NCI-H82 (cell line): Measurements from ENCODE around the gene EZR.

Experiments
- DNase-seq: peaks from one replicate; lab custom pipeline; 2025; lab: John Stamatoyannopoulos, UW

Gene EZR

DNA sequence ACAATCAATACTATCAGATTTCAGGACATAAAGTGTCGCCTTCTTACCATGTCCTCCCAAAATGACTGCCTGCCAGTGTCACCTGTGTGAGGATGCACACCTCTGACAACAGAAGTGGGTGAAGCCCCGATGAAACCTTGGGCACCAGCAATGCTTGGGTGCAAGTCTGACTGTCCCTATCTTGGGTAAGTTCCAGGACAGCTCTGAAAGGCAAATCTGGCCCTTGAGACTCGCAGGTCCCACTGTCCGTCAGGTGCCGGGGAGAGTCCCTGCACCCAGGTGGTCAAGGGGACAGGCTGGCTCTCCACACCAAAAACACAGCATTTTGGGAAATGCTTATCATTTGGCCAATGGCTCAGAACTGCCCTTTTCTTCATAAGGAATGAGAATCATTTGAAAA lies 43.3 kb downstream of the EZR start:
- no peak for DNase-seq

DNA sequence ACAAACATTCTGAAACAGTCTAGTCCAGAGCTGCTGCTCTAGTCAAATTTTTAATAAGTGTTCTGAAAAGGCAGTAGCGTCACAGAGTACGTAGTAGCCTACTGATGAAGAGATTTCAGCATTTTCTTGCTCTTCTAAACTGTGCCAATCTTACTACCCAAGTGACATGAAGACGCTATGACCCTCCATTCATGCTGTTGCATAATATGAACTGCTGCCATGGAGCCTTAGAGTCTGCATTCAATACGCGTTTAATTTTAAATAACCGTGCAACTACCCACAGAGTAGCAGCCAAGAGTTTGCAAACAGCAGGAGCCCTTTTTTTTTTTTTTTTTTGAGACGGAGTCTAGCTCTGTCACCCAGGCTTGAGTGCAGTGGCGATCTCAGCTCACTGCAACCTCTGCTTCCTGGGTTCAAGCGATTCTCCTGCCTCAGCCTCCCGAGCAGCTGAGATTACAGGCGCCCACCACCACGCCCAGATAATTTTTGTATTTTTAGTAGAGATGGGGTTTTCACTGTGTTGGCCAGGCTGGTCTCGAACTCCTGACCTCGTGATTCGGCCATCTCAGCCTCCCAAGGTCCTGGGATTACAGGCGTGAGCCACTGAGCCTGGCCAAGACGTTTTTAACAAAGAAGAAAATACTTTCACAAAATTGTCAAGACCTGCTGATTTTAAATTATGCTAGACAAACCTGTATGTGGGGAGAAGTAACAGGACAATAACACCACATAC lies 44.3 kb downstream of the EZR start:
- DNase-seq = no peak

DNA sequence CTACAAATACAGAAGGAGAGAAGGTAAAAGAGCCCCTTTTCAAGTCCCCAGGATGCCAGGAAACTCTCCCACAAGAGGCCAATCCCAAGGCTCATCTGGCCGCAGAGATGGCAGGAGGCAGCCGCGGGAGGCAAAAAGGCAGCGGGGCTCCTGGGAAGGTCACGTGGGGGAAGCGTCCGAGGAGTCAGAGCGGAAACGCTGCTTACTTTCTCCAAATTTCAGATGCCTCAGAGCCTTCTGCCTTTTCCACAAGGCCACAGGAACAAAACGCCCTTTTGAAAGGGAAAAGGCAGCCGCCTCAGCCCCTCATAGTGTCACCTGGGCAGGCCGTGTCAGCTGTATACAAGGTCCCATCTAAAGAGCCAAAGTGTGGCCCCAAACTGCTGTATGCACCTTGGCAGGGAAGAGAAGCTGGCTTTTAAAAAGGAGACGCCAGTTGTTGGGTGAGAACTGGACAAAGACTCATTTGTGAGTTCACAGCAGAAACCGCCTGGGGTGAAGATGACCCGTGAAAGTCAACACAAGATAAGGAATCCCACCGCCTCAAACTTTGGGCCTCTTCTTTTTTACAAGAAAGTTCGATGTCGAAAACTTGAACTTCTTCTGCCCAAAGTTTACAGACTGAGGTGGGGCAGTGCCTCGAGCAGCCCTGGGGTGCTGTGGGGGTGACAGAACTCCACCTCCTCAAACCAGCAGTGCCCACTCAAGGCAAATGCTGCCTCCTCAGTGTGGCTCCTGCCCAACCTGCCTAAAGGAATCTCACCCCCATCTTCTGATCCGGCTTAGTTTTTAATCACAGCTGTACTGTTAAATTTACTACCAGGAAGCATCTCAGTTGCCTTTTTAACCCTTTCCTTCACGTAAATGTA lies 45.4 kb downstream of the EZR start:
- DNase-seq = peak; percentile 40

DNA sequence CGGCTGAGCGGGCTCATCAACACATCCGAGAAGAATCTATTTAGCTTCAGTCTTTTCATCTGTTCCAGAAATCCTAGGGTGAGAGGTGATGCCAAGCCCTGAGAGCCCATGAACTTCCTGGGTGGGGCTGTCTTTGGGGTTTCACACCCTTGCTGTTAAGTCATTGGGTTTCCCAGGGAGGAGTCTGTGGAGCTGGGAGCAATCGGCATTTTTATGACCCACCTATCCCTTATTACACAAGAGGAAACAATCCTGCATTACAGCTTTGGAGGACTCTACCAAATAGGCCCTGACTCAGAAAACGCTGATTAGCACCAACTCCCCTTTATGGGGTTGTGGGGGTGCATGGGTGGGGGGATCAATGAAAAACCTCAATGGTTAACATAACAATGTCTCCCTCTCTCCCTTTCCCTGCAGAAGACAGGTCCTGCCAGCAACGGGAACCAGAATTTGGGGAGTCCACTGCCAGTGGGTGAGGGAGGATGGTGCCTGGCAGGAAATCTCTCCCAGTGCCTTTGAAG lies 46.3 kb downstream of the EZR start:
- DNase-seq = no peak

DNA sequence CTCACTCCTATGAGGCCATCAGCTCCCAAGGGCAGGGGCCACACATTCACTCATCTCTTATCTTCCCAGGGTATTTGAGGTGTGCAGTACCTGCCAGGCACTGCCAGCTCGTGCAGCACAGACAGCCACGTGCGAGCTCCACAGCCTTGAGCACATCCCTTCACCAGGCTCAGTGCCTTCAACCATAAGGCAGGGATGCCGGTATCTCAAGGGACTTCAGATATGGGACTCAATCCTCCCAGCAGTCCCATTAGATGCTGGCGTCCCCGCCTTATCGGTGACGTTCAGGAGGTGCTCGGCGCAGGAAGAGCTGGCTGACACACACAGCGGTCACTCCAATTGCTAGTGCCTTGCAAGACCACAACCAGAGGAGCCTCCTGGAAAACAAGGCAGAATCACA lies 47.0 kb downstream of the EZR start:
- no peak for DNase-seq

DNA sequence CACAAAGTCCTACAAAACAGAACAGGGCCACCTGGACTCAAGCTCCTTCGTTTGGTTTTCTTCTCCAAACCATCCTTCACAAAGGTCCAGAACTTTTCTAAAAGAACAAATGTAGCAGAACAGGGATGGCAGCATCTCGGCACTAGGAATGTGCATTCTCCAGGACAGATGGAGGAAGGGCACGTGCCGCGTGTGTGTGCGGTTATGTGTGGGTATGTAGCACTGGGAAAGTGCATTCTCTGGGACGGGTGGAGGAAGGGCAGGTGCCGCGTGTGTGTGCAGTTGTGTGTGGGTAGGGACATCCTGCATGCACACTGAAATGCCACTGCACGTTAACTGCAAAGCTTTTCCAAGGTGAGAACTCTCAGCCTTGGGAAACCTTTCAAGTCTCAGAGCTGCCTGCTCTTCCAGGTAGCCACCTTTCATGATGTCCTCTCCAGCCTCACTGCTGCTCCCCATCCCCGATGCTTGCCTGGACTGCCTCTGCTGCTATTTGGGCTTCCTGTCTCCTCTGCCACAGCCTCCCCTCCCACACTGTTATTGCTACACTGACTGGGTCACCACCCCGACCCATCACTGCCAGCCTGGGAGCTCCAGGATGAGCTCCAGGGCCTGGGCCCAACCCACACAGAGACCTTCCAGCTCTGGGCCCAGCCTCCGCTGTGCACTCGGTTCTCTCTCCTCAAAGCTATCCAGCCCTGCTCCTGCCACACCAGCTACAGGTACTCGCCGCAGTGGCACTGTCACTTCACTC lies 47.6 kb downstream of the EZR start:
- no peak for DNase-seq

DNA sequence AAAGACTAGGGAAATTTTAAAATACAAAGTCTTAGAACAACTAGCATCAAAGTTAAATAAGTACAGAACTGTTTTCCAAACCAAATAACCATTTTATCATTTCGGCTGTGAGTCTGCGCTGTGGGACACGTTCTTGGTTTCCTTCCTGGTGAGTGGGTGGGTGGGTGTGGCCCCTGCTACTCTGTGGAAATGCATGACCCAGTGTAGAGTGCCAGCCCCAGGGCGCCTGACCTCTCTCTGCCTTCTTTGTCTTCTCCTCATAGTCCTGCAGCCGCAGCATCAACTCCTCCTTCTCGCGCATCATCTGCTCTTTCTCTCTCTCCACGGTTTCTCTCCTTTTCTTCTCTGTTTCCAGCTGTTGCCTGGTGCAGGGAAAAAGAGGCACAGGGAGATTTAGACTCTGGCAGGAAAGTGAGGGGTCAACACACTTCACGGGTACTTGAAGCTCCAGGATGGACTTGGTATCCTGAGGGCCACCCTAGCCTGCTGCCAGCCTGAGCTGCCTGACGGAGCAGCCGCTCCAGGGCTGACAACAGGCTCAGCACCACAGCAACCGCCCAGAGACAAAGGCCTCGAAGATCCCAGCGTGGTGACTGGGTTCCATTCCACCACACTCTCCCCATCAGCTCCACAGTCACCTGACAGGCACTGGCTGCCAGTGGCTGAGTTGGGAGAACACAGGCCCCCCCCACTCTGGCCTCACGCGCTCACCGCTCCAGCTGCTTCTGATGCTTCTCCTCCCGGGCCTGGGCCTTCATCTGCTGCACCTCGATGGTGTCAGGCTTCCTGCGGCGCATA lies 48.4 kb downstream of the EZR start:
- no peak for DNase-seq

DNA sequence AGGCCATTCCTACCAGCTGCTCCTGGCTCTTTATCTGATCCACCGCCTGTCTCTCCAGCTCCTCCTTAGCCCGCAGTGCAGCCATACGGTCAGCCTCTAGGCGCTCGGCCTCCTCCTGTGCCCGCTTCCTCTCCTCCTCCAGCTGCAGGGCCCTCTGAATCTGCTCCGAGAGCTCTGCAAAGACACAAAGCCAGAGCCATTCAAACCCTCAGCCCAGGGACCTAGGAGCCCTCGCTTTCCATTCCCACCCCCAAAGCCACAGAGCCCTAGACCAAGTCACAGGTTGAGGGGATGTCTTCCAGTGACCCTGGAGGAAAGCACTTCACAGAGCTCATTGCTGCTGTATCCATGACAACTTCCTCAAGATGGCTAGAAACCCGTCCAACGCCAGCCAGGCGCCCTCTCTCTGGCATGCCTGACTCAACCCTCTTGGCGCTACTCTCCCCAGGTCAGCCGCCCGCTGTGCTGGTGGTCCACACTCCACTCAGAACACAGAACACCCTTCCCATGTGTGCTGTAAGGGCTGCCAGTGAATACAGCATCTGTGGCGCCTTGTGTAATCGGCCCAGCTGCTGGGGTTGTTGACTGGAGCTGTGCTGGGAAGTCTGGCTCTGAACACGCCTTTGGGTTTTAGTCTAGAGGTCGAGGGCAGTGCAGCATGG lies 49.3 kb downstream of the EZR start:
- DNase-seq = no peak

DNA sequence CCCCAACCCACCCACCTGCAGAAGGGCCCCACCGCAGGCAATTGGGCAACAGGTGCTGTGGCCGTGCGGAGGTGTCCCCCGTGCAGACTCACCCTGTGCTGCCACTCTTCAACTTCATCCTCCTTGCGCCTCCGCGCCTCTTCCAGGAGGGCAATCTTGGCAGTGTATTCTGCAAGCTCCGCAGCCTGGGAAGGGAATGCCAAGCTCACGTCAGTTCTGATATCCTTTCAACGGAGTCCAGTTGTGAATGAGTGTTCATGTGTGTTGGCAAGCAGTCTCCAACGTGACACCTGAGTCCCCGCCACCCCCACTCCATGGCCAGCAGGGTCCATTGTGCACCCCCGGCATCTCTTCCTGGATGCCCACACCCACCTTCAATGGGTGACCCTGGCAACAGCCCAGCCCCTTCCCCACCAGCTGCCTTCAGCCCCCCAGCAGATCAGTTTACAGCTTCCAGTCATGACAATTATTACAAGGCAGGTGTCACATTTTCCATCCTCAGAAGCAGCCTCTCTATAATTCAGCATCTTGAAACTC lies 49.9 kb downstream of the EZR start:
- DNase-seq = no peak

DNA sequence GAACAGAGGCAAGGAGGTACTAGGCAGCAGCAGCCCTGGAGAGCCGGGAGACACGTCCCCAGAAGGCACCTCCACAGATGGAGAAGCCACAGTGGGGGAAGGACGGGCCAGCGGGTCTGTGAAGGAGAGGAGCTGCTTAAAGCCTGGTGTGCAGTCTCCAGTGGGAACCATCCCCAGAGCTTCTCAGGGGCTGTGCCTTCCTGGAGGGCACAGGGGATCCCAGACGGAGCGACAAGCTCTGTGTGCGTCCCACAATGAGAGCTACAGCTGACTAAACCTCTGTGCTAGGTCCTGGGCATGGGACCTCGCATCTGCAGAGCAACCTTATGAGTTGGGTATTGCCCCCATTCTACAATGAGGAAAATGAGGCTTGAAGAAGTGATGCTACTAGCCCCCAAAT lies 50.7 kb downstream of the EZR start:
- DNase-seq = no peak

DNA sequence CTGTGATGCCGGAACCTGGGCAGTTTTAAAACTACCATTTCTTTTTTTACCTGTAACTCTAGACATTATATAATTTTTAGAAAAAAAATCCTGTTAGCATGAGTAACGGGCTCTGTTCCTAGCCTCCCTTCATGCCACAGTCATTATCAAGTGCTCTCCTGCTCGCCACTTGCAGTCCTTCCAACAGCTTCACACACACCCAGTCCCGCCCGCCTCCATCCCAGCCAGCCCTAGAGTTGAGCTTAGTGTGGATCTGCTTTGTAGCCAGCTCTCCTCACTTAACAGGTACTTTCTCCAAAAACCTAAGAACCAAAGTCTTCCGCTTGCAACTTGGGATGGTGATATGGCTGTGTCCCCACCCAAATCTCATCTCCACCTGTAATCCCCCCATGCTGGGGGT lies 51.5 kb downstream of the EZR start:
- no peak for DNase-seq

DNA sequence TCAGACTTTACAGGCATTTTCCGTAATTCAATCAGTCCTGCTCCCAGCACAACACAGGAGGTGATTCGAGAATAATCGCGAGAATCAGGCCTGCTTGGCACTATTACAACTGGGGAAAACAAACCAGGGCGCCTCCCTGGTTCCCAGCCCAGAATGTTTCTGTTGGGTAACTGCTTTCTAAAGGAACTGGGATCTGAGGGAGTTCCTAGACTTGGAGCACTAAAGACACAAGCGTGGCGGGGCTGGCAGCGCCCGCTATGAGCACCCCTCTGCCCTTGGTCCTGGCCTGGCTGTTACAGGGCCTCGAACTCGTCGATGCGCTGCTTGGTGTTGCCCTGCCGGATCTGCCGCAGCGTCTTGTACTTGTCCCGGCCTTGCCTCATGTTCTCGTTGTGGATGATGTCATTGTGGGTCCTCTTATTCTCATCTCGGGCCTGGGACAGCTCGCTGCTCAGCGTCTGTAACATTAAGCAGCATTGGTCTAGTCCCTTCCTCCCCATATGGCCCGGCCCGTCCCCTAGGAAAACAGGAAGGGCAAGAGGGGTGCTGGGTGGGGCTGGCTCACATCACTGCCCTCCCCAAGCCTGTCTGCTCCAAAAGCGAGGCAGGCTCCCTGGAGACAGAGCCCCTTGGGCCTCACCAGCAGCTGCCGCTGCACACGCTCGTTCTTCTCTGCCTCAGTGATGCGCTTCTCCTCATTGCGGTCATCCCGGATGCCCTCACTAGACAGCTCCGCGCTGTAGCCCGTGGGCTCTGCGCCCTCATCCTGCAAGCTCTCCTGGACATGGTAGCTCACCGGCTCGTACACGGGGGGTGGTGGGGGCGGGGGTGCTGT lies 52.3 kb downstream of the EZR start:
- DNase-seq = no peak

DNA sequence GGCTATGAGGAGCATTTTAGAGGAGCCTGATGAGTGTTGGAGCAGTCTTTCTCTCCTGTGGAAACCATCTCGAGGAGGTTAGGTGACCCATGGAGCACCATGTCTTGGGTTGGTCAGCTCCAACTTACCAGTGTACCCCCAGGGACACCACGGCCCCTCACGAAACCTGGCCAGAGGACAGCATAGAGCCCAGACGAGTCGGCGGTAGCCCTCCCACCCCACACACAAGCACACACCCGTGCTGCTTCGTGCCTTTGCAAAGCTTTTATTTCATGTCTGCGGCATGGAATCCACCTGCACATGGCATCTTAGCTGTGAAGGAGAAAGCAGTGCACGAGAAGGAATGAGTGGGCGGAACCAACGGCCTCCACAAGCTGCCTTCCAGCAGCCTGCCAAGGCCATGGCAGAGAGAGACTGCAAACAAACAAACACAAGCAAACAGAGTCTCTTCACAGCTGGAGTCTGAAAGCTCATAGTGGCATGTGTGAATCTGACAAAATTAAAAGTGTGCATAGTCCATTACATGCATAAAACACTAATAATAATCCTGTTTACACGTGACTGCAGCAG lies 53.6 kb downstream of the EZR start:
- no peak for DNase-seq

DNA sequence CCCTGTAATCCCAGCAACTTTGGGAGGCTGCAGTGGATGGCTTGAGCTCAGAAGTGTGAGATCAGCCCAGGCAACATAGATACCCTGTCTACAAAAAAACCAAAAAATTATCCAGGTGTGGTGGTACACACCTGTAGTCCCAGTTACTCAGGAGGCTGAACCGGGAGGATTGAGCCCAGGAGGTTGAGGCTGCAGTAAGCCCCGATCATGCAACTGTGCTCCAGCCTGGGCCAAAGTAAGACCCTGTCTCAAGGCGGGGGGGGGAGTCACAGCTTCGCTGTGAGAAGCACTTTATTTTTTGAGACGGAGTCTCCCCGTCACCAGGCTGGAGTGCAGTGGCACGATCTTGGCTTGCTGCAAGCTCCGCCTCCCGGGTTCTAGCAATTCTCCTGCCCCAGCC lies 54.2 kb downstream of the EZR start:
- DNase-seq = no peak

DNA sequence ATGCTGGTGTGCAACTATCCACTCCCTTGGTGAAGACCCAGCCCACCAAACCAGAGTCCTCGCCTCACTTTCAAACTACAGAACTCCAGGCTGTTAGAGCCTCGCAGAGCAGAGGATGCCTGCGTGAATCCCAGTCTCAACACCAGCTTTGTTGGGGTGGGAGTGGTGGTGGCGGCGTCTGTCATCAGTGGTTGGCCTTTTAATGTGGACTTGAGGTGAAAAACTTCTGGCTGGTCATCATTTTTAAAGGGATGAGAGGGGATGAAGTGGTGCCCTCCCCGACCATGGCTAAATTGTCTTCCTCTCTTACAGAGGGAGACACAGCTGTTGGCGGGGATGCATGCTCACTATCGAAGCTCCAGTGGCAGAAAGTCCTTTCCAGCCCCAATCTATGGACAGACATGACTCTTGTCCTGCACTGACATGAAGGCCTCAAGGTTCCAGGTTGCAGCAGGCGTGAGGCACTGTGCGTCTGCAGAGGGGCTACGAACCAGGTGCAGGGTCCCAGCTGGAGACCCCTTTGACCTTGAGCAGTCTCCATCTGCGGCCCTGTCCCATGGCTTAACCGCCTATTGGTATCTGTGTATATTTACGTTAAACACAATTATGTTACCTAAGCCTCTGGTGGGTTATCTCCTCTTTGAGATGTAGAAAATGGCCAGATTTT lies 54.9 kb downstream of the EZR start:
- no peak for DNase-seq

DNA sequence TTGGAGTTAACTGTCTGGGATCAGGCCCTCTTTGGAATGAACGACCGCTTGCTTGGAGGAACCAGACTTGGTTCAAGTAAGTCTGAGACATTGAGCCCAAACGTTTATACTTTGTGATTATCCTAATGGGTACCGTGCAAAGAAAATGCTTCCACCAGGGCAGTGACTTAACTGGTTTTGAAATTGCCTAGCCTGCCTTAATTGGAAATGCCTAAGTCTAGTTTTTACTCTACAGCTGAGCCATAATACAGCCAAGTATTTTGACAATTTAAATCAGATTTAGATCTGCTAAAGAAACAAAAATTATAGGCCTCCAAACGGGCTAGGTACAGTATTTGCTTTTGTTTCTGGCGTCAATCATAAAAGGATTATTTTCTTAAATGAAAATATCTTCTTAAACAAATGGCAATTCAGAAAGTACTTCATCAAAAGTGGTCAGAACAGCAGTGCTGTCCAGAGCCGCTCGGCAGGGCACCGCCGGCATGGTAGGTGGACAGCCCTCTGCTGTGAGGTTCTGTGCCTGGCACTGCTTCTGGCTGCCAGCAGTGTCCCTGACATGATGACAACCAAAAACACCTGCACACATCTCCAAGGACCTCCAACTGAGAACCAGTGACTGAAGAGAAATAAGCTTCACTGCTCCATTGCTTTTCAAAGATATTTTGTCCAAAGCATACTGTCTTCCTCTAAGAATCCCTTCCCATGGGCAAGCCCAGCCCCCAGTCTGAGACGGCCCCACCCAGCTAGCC lies 55.6 kb downstream of the EZR start:
- DNase-seq = no peak

DNA sequence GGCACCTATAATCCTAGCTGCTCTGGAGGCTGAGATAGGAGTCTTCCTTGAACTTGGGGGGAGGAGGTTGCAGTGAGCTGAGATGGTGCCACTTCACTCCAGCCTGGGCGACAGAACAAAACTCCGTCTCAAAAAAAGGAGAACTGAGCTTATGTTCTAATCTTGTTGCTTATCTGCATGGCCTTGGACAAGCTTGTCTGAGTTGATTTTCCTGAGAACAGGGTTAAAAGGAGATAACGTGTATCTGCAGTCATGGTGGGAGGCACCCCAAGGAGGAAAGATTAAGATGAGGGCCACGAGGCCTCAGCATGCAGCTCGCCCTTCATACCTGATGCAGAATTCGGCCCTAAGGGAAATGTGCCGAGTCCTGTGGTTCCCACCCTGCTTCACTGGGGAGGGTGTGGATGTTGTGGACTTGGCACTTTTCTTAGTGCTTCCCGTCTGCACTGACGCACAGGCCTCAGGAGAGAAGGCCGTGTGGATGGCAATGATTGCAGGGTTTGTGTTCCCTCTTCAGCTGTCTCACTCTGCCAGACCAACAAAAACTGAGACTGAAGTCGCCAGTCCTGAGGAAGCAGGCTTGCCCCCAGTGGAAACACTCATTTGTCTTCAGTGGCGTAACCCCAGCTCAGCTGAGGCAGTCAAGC lies 56.3 kb downstream of the EZR start:
- DNase-seq = no peak

DNA sequence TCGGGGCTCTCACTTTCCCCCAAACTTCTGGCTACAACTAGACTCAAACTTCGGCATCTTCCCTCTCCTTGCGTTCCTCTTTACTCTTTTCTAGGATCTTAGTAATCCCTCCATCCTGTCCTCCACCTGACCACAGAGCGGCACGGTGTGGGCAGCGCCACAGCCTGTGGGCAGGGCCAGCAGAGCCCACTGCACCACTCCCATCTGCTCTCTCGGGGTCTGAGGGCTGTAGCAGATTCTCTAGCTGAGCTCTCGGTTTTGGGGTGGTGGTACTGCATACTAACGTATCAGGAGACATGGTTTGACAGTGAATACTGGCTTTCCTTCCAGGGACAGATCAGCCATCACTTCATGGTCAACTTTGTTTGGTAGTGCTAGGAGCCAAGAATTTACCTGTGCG lies 57.4 kb downstream of the EZR start:
- no peak for DNase-seq
